ENCODE results near the gene HDAC3. TPM values are rescaled to one million over a fixed set of nuclear protein-coding genes. Genes with fewer than 3 reads are reported as not detected.

HDAC3 gene
- total RNA-seq, 1 donor from 2014 or later = 42.1 TPM

GRCh38 chr5:141638771-141639170 lies 2.1 kb upstream of the HDAC3 start:
- Histone ChIP-seq H3K4me1 (peaks cover 20% of the 10 kb centered on the region), H3K27me3 (no peaks in the 10 kb centered on the region), H3K9me3 (no peaks in the 10 kb centered on the region), H3K4me3 (no peak overlapping the region), H3K36me3 (peaks cover 4% of the 10 kb centered on the region), H3K27ac (no peak overlapping the region)
- DNase-seq = no peak
- intact Hi-C loops (cut with DNase I) = no loop called here
- TF ChIP-seq CTCF (IDR thresholded peaks at IDR 0.05) = no peak
- no peak for ATAC-seq

GRCh38 chr5:141637767-141638419 lies 1.2 kb upstream of the HDAC3 start:
- Histone ChIP-seq H3K9me3 (no peaks in the 10 kb centered on the region), H3K4me1 (peaks cover 20% of the 10 kb centered on the region), H3K36me3 (peaks cover 4% of the 10 kb centered on the region), H3K27ac (no peak overlapping the region), H3K4me3 (peak overlapping the region; percentile 70), H3K27me3 (no peaks in the 10 kb centered on the region)
- DNase-seq = peak; percentile 85
- TF ChIP-seq CTCF (IDR thresholded peaks at IDR 0.05) = peak; percentile 39
- intact Hi-C loops (cut with DNase I) = no loop called here
- ATAC-seq = peak; percentile 53

- peak overlapping the region; percentile 66 for H3K27ac ChIP-seq
- intact Hi-C loops (cut with DNase I) = no loop called here
- H3K4me1 ChIP-seq = peaks cover 20% of the 10 kb centered on the region
Observed at GRCh38 chr5:141637123-141637766, 596 bp upstream of the HDAC3 start.

GRCh38 chr5:141636106-141636412 lies 590 bp downstream of the HDAC3 start:
- Histone ChIP-seq H3K9me3 (no peaks in the 10 kb centered on the region), H3K36me3 (no peaks in the 10 kb centered on the region), H3K27me3 (no peaks in the 10 kb centered on the region), H3K27ac (peak overlapping the region; percentile 66), H3K4me1 (peaks cover 20% of the 10 kb centered on the region), H3K4me3 (peak overlapping the region; percentile 70)
- ATAC-seq (no peak), DNase-seq (no peak)
- no peak for TF ChIP-seq CTCF (IDR thresholded peaks at IDR 0.05)
- intact Hi-C loops (cut with DNase I) = no loop called here

More at GRCh38 chr5:141637123-141637766, 596 bp upstream of the HDAC3 start:
- peak; percentile 32 for ATAC-seq
- peak; percentile 75 for DNase-seq
- H3K27me3 ChIP-seq = no peaks in the 10 kb centered on the region
- no peaks in the 10 kb centered on the region for H3K9me3 ChIP-seq
- TF ChIP-seq CTCF (IDR thresholded peaks at IDR 0.05) = no peak
- H3K36me3 ChIP-seq = peaks cover 4% of the 10 kb centered on the region
- peak overlapping the region; percentile 70 for H3K4me3 ChIP-seq

GRCh38 chr5:141635646-141636045 lies 1.0 kb downstream of the HDAC3 start:
- no peak for TF ChIP-seq CTCF (IDR thresholded peaks at IDR 0.05)
- ATAC-seq = no peak
- no peak for DNase-seq
- intact Hi-C loops (cut with DNase I) = no loop called here
- H3K27ac ChIP-seq = no peak overlapping the region
- H3K4me1 ChIP-seq = peaks cover 20% of the 10 kb centered on the region
- H3K36me3 ChIP-seq = no peaks in the 10 kb centered on the region
- peak overlapping the region; percentile 70 for H3K4me3 ChIP-seq
- no peaks in the 10 kb centered on the region for H3K9me3 ChIP-seq
- no peaks in the 10 kb centered on the region for H3K27me3 ChIP-seq
